Measurements from ENCODE around the gene PPBP.
A peak's percentile ranks its signal among the peaks of the same experiment; 100 is the strongest.
"Not testable (repeated sequence)": the region's sequence is repeated elsewhere in the genome, so short reads cannot be mapped to it uniquely, and the experiment has no call there.

Gene PPBP

DNA sequence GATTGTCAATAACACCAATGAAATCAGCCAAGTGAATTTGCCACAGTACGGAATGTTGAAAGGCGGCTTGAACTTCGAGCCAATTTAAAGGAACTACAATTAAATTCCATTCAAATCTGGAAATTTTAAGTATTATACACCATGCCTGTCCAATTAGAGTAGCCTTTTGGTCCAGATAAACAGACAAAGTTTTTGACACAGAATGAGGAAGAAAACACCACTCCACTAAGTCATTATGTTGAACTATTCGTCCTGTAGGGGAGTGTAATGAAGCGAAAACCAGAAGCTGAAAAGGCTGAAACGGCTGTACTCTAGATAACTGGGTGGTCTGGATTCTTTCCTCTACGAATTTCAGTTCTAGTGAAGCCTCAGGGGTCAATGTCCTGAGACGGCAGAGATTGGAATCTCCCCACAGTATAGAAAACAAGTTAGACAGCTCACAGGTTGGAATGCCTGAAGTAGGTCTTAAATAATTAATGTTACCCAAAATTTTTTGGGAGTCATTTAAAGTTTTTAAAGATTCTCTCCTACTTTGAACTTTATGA, 37.5 kb downstream of the PPBP start:
- not testable (repeated sequence) for H3K4me1 ChIP-seq (ENCODE audit: control insufficient read depth, insufficient read depth, low read length); H3K27ac ChIP-seq (ENCODE audit: insufficient read depth, low read depth, low read length, poor library complexity, severe bottlenecking); H3K9me3 ChIP-seq (ENCODE audit: control insufficient read depth, low read length); H3K27me3 ChIP-seq (ENCODE audit: control insufficient read depth, insufficient read depth, low read length, poor library complexity, severe bottlenecking); H3K36me3 ChIP-seq (ENCODE audit: control insufficient read depth, insufficient read depth, low read length); H3K4me3 ChIP-seq (ENCODE audit: insufficient read depth, low read depth, low read length)
- 69 to 70% methylated on average over 7 to 8 of the region's 8 CpGs for WGBS, 2 experiments

DNA sequence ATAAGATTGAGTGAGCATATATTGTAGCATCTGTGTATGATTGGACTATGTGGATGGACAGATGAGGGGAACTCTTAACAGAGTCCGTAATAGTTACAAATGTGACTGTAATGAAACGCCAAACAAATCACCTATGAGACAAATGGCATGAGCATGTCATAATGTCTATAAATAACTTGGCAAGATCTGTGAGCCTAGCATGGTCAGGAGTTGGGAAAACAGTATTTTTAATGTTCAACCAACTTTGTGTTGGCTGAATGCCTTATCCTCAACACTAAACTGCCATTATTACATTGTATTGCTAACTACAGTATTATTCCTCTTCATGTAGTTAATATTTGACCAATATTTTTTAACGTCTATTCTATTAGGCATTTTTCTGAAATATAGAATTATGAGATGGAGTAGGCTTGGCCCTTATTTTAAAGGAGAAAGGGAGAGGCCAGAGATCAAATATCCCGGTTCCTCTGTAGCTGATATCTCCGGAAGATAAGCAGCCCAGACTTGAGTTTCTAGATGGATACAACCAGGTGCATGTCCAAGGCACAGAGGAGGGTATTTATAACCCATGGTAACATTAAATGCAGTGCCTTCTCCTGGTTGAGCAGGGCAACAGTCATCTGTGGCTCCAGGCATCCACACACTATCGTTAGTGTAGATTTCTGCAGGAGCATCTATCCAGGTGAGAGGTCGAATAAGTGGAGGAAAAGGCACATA, 38.8 kb downstream of the PPBP start:
- Histone ChIP-seq H3K36me3 (ENCODE audit: control insufficient read depth, insufficient read depth, low read length) (no peaks in the 10 kb centered on the region), H3K27me3 (ENCODE audit: control insufficient read depth, insufficient read depth, low read length, poor library complexity, severe bottlenecking) (peaks cover 22% of the 10 kb centered on the region), H3K9me3 (ENCODE audit: control insufficient read depth, low read length) (no peaks in the 10 kb centered on the region), H3K27ac (ENCODE audit: insufficient read depth, low read depth, low read length, poor library complexity, severe bottlenecking) (no peak overlapping the region), H3K4me1 (ENCODE audit: control insufficient read depth, insufficient read depth, low read length) (no peaks in the 10 kb centered on the region), H3K4me3 (ENCODE audit: insufficient read depth, low read depth, low read length) (no peak overlapping the region)
- 95 to 96% methylated on average over 6 of the region's 7 CpGs for WGBS, 2 experiments

- Histone ChIP-seq H3K9me3 (ENCODE audit: control insufficient read depth, low read length) (no peaks in the 10 kb centered on the region), H3K4me1 (ENCODE audit: control insufficient read depth, insufficient read depth, low read length) (no peaks in the 10 kb centered on the region), H3K27ac (ENCODE audit: insufficient read depth, low read depth, low read length, poor library complexity, severe bottlenecking) (no peak overlapping the region), H3K27me3 (ENCODE audit: control insufficient read depth, insufficient read depth, low read length, poor library complexity, severe bottlenecking) (peaks cover 31% of the 10 kb centered on the region), H3K36me3 (ENCODE audit: control insufficient read depth, insufficient read depth, low read length) (no peaks in the 10 kb centered on the region), H3K4me3 (ENCODE audit: insufficient read depth, low read depth, low read length) (no peak overlapping the region)
- no CpG with 5 or more reads among the region's 1 CpG for WGBS, 2 experiments
Observed at GRCh38 chr4:73948291-73948690, 39.7 kb downstream of the PPBP start.

DNA sequence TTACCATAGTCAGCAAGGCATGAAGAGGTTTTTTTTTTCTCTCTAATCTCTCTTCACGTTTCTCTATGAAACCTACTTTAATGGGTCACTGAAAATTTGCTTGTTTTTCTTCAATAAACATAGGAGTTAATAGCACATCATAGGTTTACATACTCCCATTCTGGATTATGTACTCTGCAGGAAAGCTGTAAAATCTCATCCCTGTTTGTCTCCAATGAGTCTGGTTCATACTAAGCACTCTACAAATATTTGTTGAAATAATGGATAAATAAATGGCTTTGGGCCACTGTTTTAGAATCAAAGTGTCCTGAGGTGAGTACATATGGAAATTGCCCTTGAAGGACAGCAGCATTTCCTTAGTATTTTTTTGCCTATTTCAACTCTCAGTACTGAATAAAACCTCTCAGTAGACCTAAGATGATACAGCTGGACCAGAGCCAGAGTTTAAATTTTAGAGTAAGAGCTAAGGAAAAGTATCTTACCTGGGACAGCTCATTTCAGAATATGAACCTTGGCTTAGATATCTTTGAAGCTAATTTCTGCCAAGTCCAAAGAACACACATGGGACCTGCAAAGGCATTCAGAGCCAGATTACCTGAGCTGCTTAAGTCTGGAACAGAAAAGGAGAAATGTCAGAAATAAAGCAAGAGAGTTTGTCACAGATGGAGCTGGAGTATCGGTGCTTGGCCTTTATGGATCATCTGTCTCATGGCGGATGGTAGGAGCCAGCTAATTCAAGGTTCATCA, 40.6 kb downstream of the PPBP start:
- H3K9me3 ChIP-seq (ENCODE audit: control insufficient read depth, low read length) = no peaks in the 10 kb centered on the region
- no peak overlapping the region for H3K4me3 ChIP-seq (ENCODE audit: insufficient read depth, low read depth, low read length)
- no peaks in the 10 kb centered on the region for H3K36me3 ChIP-seq (ENCODE audit: control insufficient read depth, insufficient read depth, low read length)
- no peaks in the 10 kb centered on the region for H3K4me1 ChIP-seq (ENCODE audit: control insufficient read depth, insufficient read depth, low read length)
- H3K27me3 ChIP-seq (ENCODE audit: control insufficient read depth, insufficient read depth, low read length, poor library complexity, severe bottlenecking) = peaks cover 32% of the 10 kb centered on the region
- no peak overlapping the region for H3K27ac ChIP-seq (ENCODE audit: insufficient read depth, low read depth, low read length, poor library complexity, severe bottlenecking)
- 85 to 89% methylated on average over 3 of the region's 3 CpGs for WGBS, 2 experiments

- Histone ChIP-seq H3K4me3 (ENCODE audit: insufficient read depth, low read depth, low read length) (no peak overlapping the region), H3K36me3 (ENCODE audit: control insufficient read depth, insufficient read depth, low read length) (no peaks in the 10 kb centered on the region), H3K9me3 (ENCODE audit: control insufficient read depth, low read length) (no peaks in the 10 kb centered on the region), H3K27me3 (ENCODE audit: control insufficient read depth, insufficient read depth, low read length, poor library complexity, severe bottlenecking) (peaks cover 32% of the 10 kb centered on the region), H3K27ac (ENCODE audit: insufficient read depth, low read depth, low read length, poor library complexity, severe bottlenecking) (no peak overlapping the region), H3K4me1 (ENCODE audit: control insufficient read depth, insufficient read depth, low read length) (no peaks in the 10 kb centered on the region)
- 91 to 94% methylated on average over 2 to 3 of the region's 3 CpGs for whole genome bisulfite sequencing, 2 experiments
Observed at GRCh38 chr4:73945674-73946449, 42.1 kb downstream of the PPBP start.

- no peaks in the 10 kb centered on the region for H3K36me3 ChIP-seq (ENCODE audit: control insufficient read depth, insufficient read depth, low read length)
- H3K4me1 ChIP-seq (ENCODE audit: control insufficient read depth, insufficient read depth, low read length) = no peaks in the 10 kb centered on the region
- WGBS, 2 experiments = 86 to 94% methylated on average over 4 of the region's 4 CpGs
- H3K4me3 ChIP-seq (ENCODE audit: insufficient read depth, low read depth, low read length) = no peak overlapping the region
- no peak overlapping the region for H3K27ac ChIP-seq (ENCODE audit: insufficient read depth, low read depth, low read length, poor library complexity, severe bottlenecking)
- no peaks in the 10 kb centered on the region for H3K9me3 ChIP-seq (ENCODE audit: control insufficient read depth, low read length)
- peaks cover 32% of the 10 kb centered on the region for H3K27me3 ChIP-seq (ENCODE audit: control insufficient read depth, insufficient read depth, low read length, poor library complexity, severe bottlenecking)
Observed at GRCh38 chr4:73945140-73945539, 42.9 kb downstream of the PPBP start.

- 6 to 7% methylated on average over 49 of the region's 49 CpGs for WGBS, 2 experiments
- Histone ChIP-seq H3K36me3 (ENCODE audit: control insufficient read depth, insufficient read depth, low read length) (no peaks in the 10 kb centered on the region), H3K9me3 (ENCODE audit: control insufficient read depth, low read length) (no peaks in the 10 kb centered on the region), H3K27me3 (ENCODE audit: control insufficient read depth, insufficient read depth, low read length, poor library complexity, severe bottlenecking) (peaks cover 32% of the 10 kb centered on the region), H3K27ac (ENCODE audit: insufficient read depth, low read depth, low read length, poor library complexity, severe bottlenecking) (no peak overlapping the region), H3K4me1 (ENCODE audit: control insufficient read depth, insufficient read depth, low read length) (no peaks in the 10 kb centered on the region), H3K4me3 (ENCODE audit: insufficient read depth, low read depth, low read length) (peak overlapping the region; percentile 34)
Observed at GRCh38 chr4:73944061-73944875, 43.7 kb downstream of the PPBP start.

- no peaks in the 10 kb centered on the region for H3K9me3 ChIP-seq (ENCODE audit: control insufficient read depth, low read length)
- no peaks in the 10 kb centered on the region for H3K4me1 ChIP-seq (ENCODE audit: control insufficient read depth, insufficient read depth, low read length)
- H3K4me3 ChIP-seq (ENCODE audit: insufficient read depth, low read depth, low read length) = peak overlapping the region; percentile 34
- no peaks in the 10 kb centered on the region for H3K36me3 ChIP-seq (ENCODE audit: control insufficient read depth, insufficient read depth, low read length)
- H3K27me3 ChIP-seq (ENCODE audit: control insufficient read depth, insufficient read depth, low read length, poor library complexity, severe bottlenecking) = peaks cover 32% of the 10 kb centered on the region
- no peak overlapping the region for H3K27ac ChIP-seq (ENCODE audit: insufficient read depth, low read depth, low read length, poor library complexity, severe bottlenecking)
Observed at GRCh38 chr4:73943555-73943954, 44.4 kb downstream of the PPBP start.

DNA sequence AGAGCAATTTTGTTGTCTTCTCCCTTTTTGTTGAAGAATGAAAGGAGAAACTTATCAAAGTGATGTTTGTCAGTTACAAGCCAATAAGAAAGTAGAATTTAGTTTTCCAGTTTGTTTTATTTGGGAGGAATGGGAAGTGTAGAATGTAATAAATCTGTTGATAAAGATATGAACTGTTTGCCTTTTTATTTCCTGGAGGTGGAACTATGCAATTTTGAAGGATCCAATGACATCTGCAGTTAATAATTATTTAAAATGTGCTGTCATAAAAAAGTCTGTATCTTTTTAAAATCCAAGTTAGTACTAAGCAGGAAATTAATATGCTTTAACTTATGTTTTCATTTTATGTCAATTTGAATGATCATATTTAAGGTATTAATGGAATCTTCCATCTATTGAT, 51.0 kb downstream of the PPBP start:
- Histone ChIP-seq H3K27me3 (ENCODE audit: control insufficient read depth, insufficient read depth, low read length, poor library complexity, severe bottlenecking) (no peaks in the 10 kb centered on the region), H3K4me3 (ENCODE audit: insufficient read depth, low read depth, low read length) (no peak overlapping the region), H3K36me3 (ENCODE audit: control insufficient read depth, insufficient read depth, low read length) (no peaks in the 10 kb centered on the region), H3K9me3 (ENCODE audit: control insufficient read depth, low read length) (no peaks in the 10 kb centered on the region), H3K4me1 (ENCODE audit: control insufficient read depth, insufficient read depth, low read length) (no peaks in the 10 kb centered on the region), H3K27ac (ENCODE audit: insufficient read depth, low read depth, low read length, poor library complexity, severe bottlenecking) (no peak overlapping the region)
